GM23338 (cell line): ENCODE results near the gene PRKCH. TPM values are rescaled to one million over a fixed set of nuclear protein-coding genes. Genes with fewer than 3 reads are reported as not detected.
"Not testable (repeated sequence)": the region's sequence is repeated elsewhere in the genome, so short reads cannot be mapped to it uniquely, and the experiment has no call there.

Source experiments
- ATAC-seq: fragments of 200-7000 bp; cut with Tn5 transposase; 3 replicates; pipeline ENCODE4 v1.9.1; 2020
- DNase-seq: peaks from one replicate; pipeline ENCODE4 v3.0.0-alpha.2; 2015; ENCODE audit warnings: low spot score
- H2AFZ ChIP-seq: fragments of 200-600 bp; sonication (generic); 2 replicates; pipeline ENCODE4 v1.8.0; 2016; ENCODE audit warnings: antibody characterized with exemption, mild to moderate bottlenecking, moderate library complexity
- H3F3A ChIP-seq: fragments of 200-600 bp; sonication (generic); replicated peaks from 2 replicates; pipeline ENCODE4 v1.8.0; 2017; ENCODE audit warnings: antibody characterized with exemption, mixed run types, low read depth
- H3K27ac ChIP-seq: fragments of 200-600 bp; sonication (generic); 2 replicates; pipeline ENCODE4 v1.6.1; 2016; ENCODE audit warnings: low read depth
- H3K27me3 ChIP-seq: fragments of 200-600 bp; sonication (generic); 2 replicates; pipeline ENCODE4 v1.8.0; 2016; ENCODE audit warnings: mild to moderate bottlenecking, mixed run types, moderate library complexity; ENCODE audit not compliant: insufficient read depth
- H3K36me3 ChIP-seq: fragments of 200-600 bp; sonication (generic); 2 replicates; pipeline ENCODE4 v1.8.0; 2016; ENCODE audit warnings: mild to moderate bottlenecking; ENCODE audit not compliant: insufficient read depth
- H3K4me1 ChIP-seq: fragments of 200-600 bp; sonication (generic); 2 replicates; pipeline ENCODE4 v1.8.0; 2016; ENCODE audit warnings: mild to moderate bottlenecking, moderate library complexity; ENCODE audit not compliant: insufficient read depth
- H3K4me2 ChIP-seq: fragments of 200-600 bp; sonication (generic); 2 replicates; pipeline ENCODE4 v1.7.1; 2017; ENCODE audit warnings: mixed run types
- H3K4me3 ChIP-seq: fragments of 200-600 bp; sonication (generic); 2 replicates; pipeline ENCODE4 v1.6.1; 2016; ENCODE audit warnings: mixed run types
- H3K79me2 ChIP-seq: fragments of 200-600 bp; sonication (generic); replicated peaks from 2 replicates; pipeline ENCODE4 v1.8.0; 2017; ENCODE audit warnings: mild to moderate bottlenecking; ENCODE audit not compliant: insufficient read depth
- H3K9me2 ChIP-seq: fragments of 200-600 bp; sonication (generic); 2 replicates; pipeline ENCODE4 v1.8.0; 2017; ENCODE audit not compliant: insufficient read depth
- H4K20me1 ChIP-seq: fragments of 200-600 bp; sonication (generic); replicated peaks from 2 replicates; pipeline ENCODE4 v1.8.0; 2017; ENCODE audit warnings: mild to moderate bottlenecking; ENCODE audit not compliant: insufficient read depth
- H3K27ac Mint-ChIP-seq: 2 replicates; pipeline ENCODE4 v1.8.0; 2020; ENCODE audit warnings: inconsistent platforms, mild to moderate bottlenecking, moderate library complexity, mixed read lengths
- H3K27me3 Mint-ChIP-seq: 3 replicates; pipeline ENCODE4 v1.8.0; 2022; ENCODE audit warnings: low read depth, mild to moderate bottlenecking, moderate library complexity, mixed read lengths, inconsistent platforms; ENCODE audit not compliant: insufficient read depth, poor library complexity
- H3K36me3 Mint-ChIP-seq: 3 replicates; pipeline ENCODE4 v1.8.0; 2021; ENCODE audit warnings: low read depth, mild to moderate bottlenecking, inconsistent platforms, moderate library complexity, mixed read lengths
- H3K4me1 Mint-ChIP-seq: 3 replicates; pipeline ENCODE4 v1.8.0; 2020; ENCODE audit warnings: mild to moderate bottlenecking, inconsistent platforms, mixed read lengths
- H3K4me3 Mint-ChIP-seq: 3 replicates; pipeline ENCODE4 v1.8.0; 2021; ENCODE audit warnings: moderate library complexity, mild to moderate bottlenecking, inconsistent platforms, mixed read lengths
- H3K9me3 Mint-ChIP-seq: 3 replicates; pipeline ENCODE4 v1.8.0; 2020; ENCODE audit warnings: moderate library complexity, mild to moderate bottlenecking, inconsistent platforms, mixed read lengths
- CTCF ChIP-seq, 2 experiments: fragments of 200-600 bp in 1 of 2; sonication (generic) in 1 of 2; conservative IDR thresholded peaks; 2 replicates each; pipeline versions ENCODE4 v1.5.1 to v1.6.1; 2016 to 2017; ENCODE audit warnings: antibody characterized with exemption in 2 of 2, low read depth in 2 of 2, mild to moderate bottlenecking in 2 of 2, moderate library complexity in 1 of 2
- polyA plus RNA-seq: library from polyadenylated mRNA; unstranded; fragments of >200 nt; fragmentation: Nextera tagmentation; extraction: Ambion mirVana; gene quantifications from 2 replicates; pipeline ENCODE4 v1.2.1, GENCODE V29; 2016
- total RNA-seq: library from RNA; depleted of rRNA; stranded (reverse); fragments of >200 nt; shearing (Covaris generic); gene quantifications from 2 replicates; pipeline ENCODE4 v1.2.3, GENCODE V29; 2014
- TF ChIP-seq, protein P1 (sequence below): fragments of 250-450 bp; sonication (Bioruptor Pico); IDR thresholded peaks from 2 replicates; pipeline ENCODE4 v1.5.0; 2020; ENCODE audit warnings: mild to moderate bottlenecking, moderate library complexity

The PRKCH gene
- total and polyA plus RNA-seq, 2 experiments from 2014 or later, result 5.4 to 10.1 TPM

GRCh38 chr14:61463664-61464285 is 142.4 kb downstream of the PRKCH start (continued):
- TF ChIP-seq, protein P1, sequence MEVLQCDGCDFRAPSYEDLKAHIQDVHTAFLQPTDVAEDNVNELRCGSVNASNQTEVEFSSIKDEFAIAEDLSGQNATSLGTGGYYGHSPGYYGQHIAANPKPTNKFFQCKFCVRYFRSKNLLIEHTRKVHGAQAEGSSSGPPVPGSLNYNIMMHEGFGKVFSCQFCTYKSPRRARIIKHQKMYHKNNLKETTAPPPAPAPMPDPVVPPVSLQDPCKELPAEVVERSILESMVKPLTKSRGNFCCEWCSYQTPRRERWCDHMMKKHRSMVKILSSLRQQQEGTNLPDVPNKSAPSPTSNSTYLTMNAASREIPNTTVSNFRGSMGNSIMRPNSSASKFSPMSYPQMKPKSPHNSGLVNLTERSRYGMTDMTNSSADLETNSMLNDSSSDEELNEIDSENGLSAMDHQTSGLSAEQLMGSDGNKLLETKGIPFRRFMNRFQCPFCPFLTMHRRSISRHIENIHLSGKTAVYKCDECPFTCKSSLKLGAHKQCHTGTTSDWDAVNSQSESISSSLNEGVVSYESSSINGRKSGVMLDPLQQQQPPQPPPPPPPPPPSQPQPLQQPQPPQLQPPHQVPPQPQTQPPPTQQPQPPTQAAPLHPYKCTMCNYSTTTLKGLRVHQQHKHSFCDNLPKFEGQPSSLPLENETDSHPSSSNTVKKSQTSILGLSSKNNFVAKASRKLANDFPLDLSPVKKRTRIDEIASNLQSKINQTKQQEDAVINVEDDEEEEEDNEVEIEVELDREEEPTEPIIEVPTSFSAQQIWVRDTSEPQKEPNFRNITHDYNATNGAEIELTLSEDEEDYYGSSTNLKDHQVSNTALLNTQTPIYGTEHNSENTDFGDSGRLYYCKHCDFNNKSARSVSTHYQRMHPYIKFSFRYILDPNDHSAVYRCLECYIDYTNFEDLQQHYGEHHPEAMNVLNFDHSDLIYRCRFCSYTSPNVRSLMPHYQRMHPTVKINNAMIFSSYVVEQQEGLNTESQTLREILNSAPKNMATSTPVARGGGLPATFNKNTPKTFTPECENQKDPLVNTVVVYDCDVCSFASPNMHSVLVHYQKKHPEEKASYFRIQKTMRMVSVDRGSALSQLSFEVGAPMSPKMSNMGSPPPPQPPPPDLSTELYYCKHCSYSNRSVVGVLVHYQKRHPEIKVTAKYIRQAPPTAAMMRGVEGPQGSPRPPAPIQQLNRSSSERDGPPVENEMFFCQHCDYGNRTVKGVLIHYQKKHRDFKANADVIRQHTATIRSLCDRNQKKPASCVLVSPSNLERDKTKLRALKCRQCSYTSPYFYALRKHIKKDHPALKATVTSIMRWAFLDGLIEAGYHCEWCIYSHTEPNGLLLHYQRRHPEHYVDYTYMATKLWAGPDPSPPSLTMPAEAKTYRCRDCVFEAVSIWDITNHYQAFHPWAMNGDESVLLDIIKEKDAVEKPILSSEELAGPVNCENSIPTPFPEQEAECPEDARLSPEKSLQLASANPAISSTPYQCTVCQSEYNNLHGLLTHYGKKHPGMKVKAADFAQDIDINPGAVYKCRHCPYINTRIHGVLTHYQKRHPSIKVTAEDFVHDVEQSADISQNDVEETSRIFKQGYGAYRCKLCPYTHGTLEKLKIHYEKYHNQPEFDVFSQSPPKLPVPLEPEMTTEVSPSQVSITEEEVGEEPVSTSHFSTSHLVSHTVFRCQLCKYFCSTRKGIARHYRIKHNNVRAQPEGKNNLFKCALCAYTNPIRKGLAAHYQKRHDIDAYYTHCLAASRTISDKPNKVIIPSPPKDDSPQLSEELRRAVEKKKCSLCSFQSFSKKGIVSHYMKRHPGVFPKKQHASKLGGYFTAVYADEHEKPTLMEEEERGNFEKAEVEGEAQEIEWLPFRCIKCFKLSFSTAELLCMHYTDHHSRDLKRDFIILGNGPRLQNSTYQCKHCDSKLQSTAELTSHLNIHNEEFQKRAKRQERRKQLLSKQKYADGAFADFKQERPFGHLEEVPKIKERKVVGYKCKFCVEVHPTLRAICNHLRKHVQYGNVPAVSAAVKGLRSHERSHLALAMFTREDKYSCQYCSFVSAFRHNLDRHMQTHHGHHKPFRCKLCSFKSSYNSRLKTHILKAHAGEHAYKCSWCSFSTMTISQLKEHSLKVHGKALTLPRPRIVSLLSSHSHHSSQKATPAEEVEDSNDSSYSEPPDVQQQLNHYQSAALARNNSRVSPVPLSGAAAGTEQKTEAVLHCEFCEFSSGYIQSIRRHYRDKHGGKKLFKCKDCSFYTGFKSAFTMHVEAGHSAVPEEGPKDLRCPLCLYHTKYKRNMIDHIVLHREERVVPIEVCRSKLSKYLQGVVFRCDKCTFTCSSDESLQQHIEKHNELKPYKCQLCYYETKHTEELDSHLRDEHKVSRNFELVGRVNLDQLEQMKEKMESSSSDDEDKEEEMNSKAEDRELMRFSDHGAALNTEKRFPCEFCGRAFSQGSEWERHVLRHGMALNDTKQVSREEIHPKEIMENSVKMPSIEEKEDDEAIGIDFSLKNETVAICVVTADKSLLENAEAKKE (CRISPR knock-in tag), result no peak
- TF ChIP-seq CTCF (conservative IDR thresholded peaks at IDR 0.05; ENCODE audit: low read depth in 2 of 2), result no peak

GRCh38 chr14:61464539-61465320 is 143.4 kb downstream of the PRKCH start:
- peaks cover 40% of the 10 kb centered on the region for H3K4me1 ChIP-seq
- H3K27me3 ChIP-seq, H3K4me3 ChIP-seq, H3K4me3 Mint-ChIP-seq, H3K4me2 ChIP-seq, H3F3A ChIP-seq, DNase-seq, H3K36me3 Mint-ChIP-seq, H3K27ac ChIP-seq, H3K27me3 Mint-ChIP-seq, H3K36me3 ChIP-seq, H4K20me1 ChIP-seq, H3K9me3 Mint-ChIP-seq, ATAC-seq, H3K9me2 ChIP-seq, H2AFZ ChIP-seq, H3K79me2 ChIP-seq, H3K27ac Mint-ChIP-seq: not testable (repeated sequence)
- peaks cover 38% of the 10 kb centered on the region for H3K4me1 Mint-ChIP-seq
